Thyroid gland (tissue), 4 donors: ENCODE measurements around the gene SYNCRIP. TPM values are rescaled to one million over a fixed set of nuclear protein-coding genes. Genes with fewer than 3 reads are reported as not detected.
"Not testable (repeated sequence)": the region's sequence is repeated elsewhere in the genome, so short reads cannot be mapped to it uniquely, and the experiment has no call there.

ENCODE experiments used
- DNase-seq, 2 donors: peaks; one replicate each; pipeline ENCODE4 v3.0.0-alpha.2; 2019
- H3K27ac ChIP-seq, 3 donors: fragments of 200-600 bp; sonication (generic); 1 replicate in 2 of 3; 2 replicates in 1 of 3; pipeline ENCODE4 v1.5.1; 2016 to 2019; ENCODE audit warnings: mild to moderate bottlenecking in 1 of 3, moderate library complexity in 1 of 3
- H3K27me3 ChIP-seq: fragments of 200-600 bp; sonication (generic); one replicate; pipeline ENCODE4 v1.5.1; 2019
- H3K36me3 ChIP-seq, 2 donors: fragments of 200-600 bp; sonication (generic); one replicate each; pipeline ENCODE4 v1.5.1; 2016 to 2019
- H3K4me1 ChIP-seq, 2 donors: fragments of 200-600 bp; sonication (generic); one replicate each; pipeline ENCODE4 v1.5.1; 2017 to 2019
- H3K4me3 ChIP-seq, 3 donors: fragments of 200-600 bp; sonication (generic); replicated peaks in 1 of 3; 1 replicate in 2 of 3; 2 replicates in 1 of 3; pipeline ENCODE4 v1.5.1; 2016; ENCODE audit warnings: mild to moderate bottlenecking in 1 of 3
- H3K9me3 ChIP-seq: fragments of 200-600 bp; sonication (generic); one replicate; pipeline ENCODE4 v1.5.1; 2017
- POLR2A ChIP-seq, 2 donors: fragments of 450-650 bp; IDR thresholded peaks; one replicate each; pipeline ENCODE4 v1.6.1; 2017; ENCODE audit warnings: antibody characterized with exemption in 2 of 2, mild to moderate bottlenecking in 2 of 2, moderate library complexity in 1 of 2
- WGBS, 2 donors: methylation state at CpG; one replicate each; pipeline ENCODE4 v1.1.5; 2017; 5-methylcytosine and 5-hydroxymethylcytosine counted together
- intact Hi-C: fragments of 100-400 bp; cut with DNase I; formaldehyde crosslinking; loops from one replicate; pipeline ENCODE4 v1.15.1; 2023
- total RNA-seq, 4 donors: library from RNA; depleted of rRNA; stranded (reverse); fragments of >200 nt; gene quantifications; one replicate each; pipeline ENCODE4 v1.2.3, GENCODE V29; 2016
- TF ChIP-seq, protein P1 (sequence below), 6 experiments: fragments of 200-600 bp in 3 of 6; fragments of 450-650 bp in 3 of 6; sonication (generic) in 3 of 6; IDR thresholded peaks; one replicate each; pipeline ENCODE4 v1.5.1; 2016 to 2019; ENCODE audit warnings: antibody characterized with exemption in 6 of 6, mild to moderate bottlenecking in 2 of 6, inconsistent platforms in 1 of 6, moderate library complexity in 1 of 6

Gene SYNCRIP
- total RNA-seq, 4 donors from 2014 or later: 107 to 144 (median 125) TPM

DNA sequence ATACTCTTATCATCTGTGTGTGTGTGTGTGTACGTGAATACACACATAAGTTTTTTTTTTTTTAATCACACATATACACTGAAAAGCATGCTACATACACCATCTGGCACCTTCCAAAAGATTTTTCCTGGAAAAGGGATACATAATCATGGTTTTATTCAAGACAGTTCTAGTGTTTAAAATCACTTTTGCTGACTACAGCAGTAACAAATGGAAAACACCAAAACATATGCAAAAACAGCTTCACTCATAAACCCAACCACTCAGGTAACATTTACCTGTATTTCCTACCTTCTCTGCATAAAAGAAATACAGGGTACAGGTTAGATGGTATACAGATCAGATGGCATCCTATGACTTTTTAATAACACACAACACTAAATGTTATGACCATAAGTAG lies 51.5 kb downstream of the SYNCRIP start:
- Histone ChIP-seq H3K27me3 (no peaks in the 10 kb centered on the region), H3K36me3 (no peaks in the 10 kb centered on the region), H3K4me3 (no peak overlapping the region), H3K9me3 (no peaks in the 10 kb centered on the region), H3K4me1 (peaks cover 9 to 22% of the 10 kb centered on the region in 2 donors), H3K27ac (no peak overlapping the region)
- TF ChIP-seq, protein P1, sequence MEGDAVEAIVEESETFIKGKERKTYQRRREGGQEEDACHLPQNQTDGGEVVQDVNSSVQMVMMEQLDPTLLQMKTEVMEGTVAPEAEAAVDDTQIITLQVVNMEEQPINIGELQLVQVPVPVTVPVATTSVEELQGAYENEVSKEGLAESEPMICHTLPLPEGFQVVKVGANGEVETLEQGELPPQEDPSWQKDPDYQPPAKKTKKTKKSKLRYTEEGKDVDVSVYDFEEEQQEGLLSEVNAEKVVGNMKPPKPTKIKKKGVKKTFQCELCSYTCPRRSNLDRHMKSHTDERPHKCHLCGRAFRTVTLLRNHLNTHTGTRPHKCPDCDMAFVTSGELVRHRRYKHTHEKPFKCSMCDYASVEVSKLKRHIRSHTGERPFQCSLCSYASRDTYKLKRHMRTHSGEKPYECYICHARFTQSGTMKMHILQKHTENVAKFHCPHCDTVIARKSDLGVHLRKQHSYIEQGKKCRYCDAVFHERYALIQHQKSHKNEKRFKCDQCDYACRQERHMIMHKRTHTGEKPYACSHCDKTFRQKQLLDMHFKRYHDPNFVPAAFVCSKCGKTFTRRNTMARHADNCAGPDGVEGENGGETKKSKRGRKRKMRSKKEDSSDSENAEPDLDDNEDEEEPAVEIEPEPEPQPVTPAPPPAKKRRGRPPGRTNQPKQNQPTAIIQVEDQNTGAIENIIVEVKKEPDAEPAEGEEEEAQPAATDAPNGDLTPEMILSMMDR (IDR thresholded peaks at IDR 0.05): no peak
- no peak for TF ChIP-seq POLR2A (IDR thresholded peaks at IDR 0.05)
- intact Hi-C loops: loop anchor here (5.0 kb wide), 1 partner anchor 51 kb away; the partner anchor contains the start of gene SYNCRIP
- WGBS, 2 donors: 92 to 97% methylated on average over 1 of the region's 1 CpG
- DNase-seq: no peak

DNA sequence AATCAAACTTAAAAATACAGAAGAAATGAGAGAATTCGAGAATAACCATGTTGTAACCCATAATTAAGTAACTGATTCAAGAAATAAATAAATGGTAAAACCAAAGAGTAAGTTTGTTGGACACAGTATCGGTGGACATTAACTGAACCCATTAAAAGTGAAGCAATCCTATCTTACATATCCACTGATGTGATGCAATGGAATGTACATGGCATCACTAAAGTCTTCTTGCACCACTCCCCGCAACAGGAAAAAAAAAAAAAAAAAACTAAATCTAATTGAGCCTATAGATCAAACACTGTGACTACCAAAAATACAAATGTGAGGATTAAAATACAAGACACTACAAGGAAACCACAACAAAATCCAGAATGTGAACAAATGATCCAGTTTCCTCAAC lies 56.9 kb downstream of the SYNCRIP start:
- H3K36me3 ChIP-seq: no peaks in the 10 kb centered on the region
- TF ChIP-seq, protein P1 (IDR thresholded peaks at IDR 0.05): no peak
- TF ChIP-seq POLR2A (IDR thresholded peaks at IDR 0.05): no peak
- no peaks in the 10 kb centered on the region for H3K9me3 ChIP-seq
- DNase-seq: no peak
- peaks cover 0 to under 1% of the 10 kb centered on the region in 2 donors for H3K4me1 ChIP-seq
- intact Hi-C loops: no loop called here
- no peak overlapping the region for H3K4me3 ChIP-seq
- no peaks in the 10 kb centered on the region for H3K27me3 ChIP-seq
- WGBS, 2 donors: 95 to 97% methylated on average over 3 of the region's 3 CpGs
- H3K27ac ChIP-seq: no peak overlapping the region

DNA sequence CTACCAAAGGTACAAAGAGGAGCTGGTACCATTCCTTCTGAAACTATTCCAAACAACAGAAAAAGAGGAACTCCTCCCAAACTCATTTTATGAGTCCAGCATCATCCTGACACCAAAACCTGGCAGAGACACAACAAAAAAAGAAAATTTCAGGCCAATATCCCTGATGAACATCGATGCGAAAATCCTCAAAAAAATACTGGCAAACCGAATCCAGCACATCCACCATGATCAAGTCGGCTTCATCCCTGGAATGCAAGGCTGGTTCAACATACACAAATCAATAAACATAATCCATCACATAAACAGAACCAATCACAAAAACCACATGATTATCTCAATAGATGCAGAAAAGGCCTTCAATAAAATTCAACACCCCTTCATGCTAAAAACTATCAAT lies 59.9 kb downstream of the SYNCRIP start:
- H3K27me3 ChIP-seq, intact Hi-C loops, H3K27ac ChIP-seq, H3K4me3 ChIP-seq, H3K9me3 ChIP-seq, H3K36me3 ChIP-seq, DNase-seq: not testable (repeated sequence)
- 97 to 98% methylated on average over 4 of the region's 4 CpGs for WGBS, 2 donors
- H3K4me1 ChIP-seq: peaks cover 0 to 16% of the 10 kb centered on the region in 2 donors

DNA sequence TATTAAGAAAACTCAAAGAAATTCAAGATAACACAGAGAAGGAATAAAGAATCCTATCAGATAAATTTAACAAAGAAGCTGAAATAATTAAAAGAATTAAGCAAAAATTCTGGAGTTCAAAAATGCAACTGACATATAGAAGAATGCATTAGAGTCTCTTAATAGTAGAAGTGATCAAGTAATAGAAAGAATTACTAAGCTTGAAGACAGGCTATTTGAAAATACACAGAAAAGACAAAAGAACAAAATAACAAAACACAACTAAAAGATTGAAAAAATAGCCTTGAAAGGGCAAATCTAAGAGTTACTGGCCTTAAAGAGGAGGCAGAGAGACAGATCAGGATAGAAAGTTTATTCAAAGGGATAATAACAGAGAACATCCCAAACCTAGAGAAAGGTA lies 61.1 kb downstream of the SYNCRIP start:
- DNase-seq: no peak
- no peak overlapping the region for H3K27ac ChIP-seq
- TF ChIP-seq, protein P1 (IDR thresholded peaks at IDR 0.05): no peak
- no peak for TF ChIP-seq POLR2A (IDR thresholded peaks at IDR 0.05)
- H3K4me3 ChIP-seq: no peak overlapping the region
- H3K27me3 ChIP-seq: no peaks in the 10 kb centered on the region
- intact Hi-C loops: no loop called here
- H3K36me3 ChIP-seq: no peaks in the 10 kb centered on the region
- H3K4me1 ChIP-seq: peaks cover 0 to 22% of the 10 kb centered on the region in 2 donors
- no peaks in the 10 kb centered on the region for H3K9me3 ChIP-seq

DNA sequence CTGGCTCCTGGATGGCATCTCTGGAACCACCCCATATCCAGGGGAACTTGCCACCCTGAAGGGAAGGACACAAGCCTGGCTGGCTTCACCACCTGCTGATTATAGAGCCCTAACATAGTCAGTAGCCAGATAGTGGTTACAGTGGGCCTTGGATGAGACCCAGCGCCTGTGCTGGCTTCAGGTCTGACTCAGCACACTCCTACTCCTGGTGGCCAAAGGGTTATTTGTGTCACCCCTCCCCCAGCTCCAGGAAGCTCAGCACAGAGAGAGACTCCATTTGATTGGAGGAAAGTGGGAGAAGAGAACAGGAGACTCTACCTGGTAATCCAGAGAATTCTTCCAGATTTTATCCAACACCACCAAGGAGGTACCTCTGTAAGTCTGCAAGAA lies 61.8 kb downstream of the SYNCRIP start:
- no peak for DNase-seq
- WGBS, 2 donors: 100% methylated on average over 1 of the region's 1 CpG
- intact Hi-C loops: no loop called here
- Histone ChIP-seq H3K4me3 (no peak overlapping the region), H3K9me3 (no peaks in the 10 kb centered on the region), H3K4me1 (peaks cover 0 to 27% of the 10 kb centered on the region in 2 donors), H3K36me3 (no peaks in the 10 kb centered on the region), H3K27me3 (no peaks in the 10 kb centered on the region), H3K27ac (no peak overlapping the region)
- TF ChIP-seq, protein P1 (IDR thresholded peaks at IDR 0.05): no peak
- no peak for TF ChIP-seq POLR2A (IDR thresholded peaks at IDR 0.05)
